Measurements from ENCODE around the gene CTNS.

CTNS gene

GRCh38 chr17:3626831-3627768 is 9.5 kb upstream of the CTNS start:
- DNase-seq, result no peak

- DNase-seq, result no peak
Observed at GRCh38 chr17:3627769-3628167, 8.8 kb upstream of the CTNS start.

- no peak for DNase-seq
Observed at GRCh38 chr17:3630781-3631180, 5.8 kb upstream of the CTNS start.

- no peak for DNase-seq
Observed at GRCh38 chr17:3632287-3632686, 4.3 kb upstream of the CTNS start.

- DNase-seq, result no peak
Observed at GRCh38 chr17:3635474-3636153, 946 bp upstream of the CTNS start.

GRCh38 chr17:3636908-3637373 is 381 bp downstream of the CTNS start:
- no peak for DNase-seq

- peak in 1 of 5 donors; percentile 65 for DNase-seq
Observed at GRCh38 chr17:3639981-3640596, 3.5 kb downstream of the CTNS start.

GRCh38 chr17:3641014-3641413 is 4.5 kb downstream of the CTNS start:
- DNase-seq, result no peak

- DNase-seq, result no peak
Observed at GRCh38 chr17:3641717-3642486, 5.3 kb downstream of the CTNS start.

GRCh38 chr17:3643889-3644349 is 7.4 kb downstream of the CTNS start:
- no peak for DNase-seq

- DNase-seq, result no peak
Observed at GRCh38 chr17:3645310-3645709, 8.8 kb downstream of the CTNS start.

- DNase-seq, result no peak
Observed at GRCh38 chr17:3647251-3647650, 10.7 kb downstream of the CTNS start.

- DNase-seq, result peak in 2 of 5 donors; percentile 11 to 38
Observed at GRCh38 chr17:3647769-3648555, 11.4 kb downstream of the CTNS start.

- DNase-seq, result no peak
Observed at GRCh38 chr17:3655766-3656165, 19.2 kb downstream of the CTNS start.

GRCh38 chr17:3656353-3656752 is 19.8 kb downstream of the CTNS start:
- DNase-seq, result no peak

- DNase-seq, result no peak
Observed at GRCh38 chr17:3656755-3657587, 20.4 kb downstream of the CTNS start.

GRCh38 chr17:3657588-3657869 is 21.0 kb downstream of the CTNS start:
- DNase-seq, result no peak

- DNase-seq, result no peak
Observed at GRCh38 chr17:3657874-3658783, 21.6 kb downstream of the CTNS start.

GRCh38 chr17:3658784-3659449 is 22.4 kb downstream of the CTNS start:
- DNase-seq, result no peak
